BE2C (cell line): ENCODE data around the gene HK1.

Source experiments
- DNase-seq: peaks from one replicate; pipeline ENCODE4 v3.0.0-alpha.2; 2020
- H3K27me3 ChIP-seq: fragments of 250-450 bp; sonication (Bioruptor Pico); 2 replicates; pipeline ENCODE4 v1.5.1; 2020; ENCODE audit warnings: mild to moderate bottlenecking
- H3K36me3 ChIP-seq: fragments of 250-450 bp; sonication (Bioruptor Pico); 2 replicates; pipeline ENCODE4 v1.5.1; 2020; ENCODE audit warnings: mild to moderate bottlenecking
- H3K4me1 ChIP-seq: fragments of 250-450 bp; sonication (Bioruptor Pico); 2 replicates; pipeline ENCODE4 v1.5.1; 2020
- H3K4me3 ChIP-seq: 2 replicates; pipeline ENCODE4 v1.5.1; 2011; ENCODE audit warnings: low read depth, low read length
- H3K9me3 ChIP-seq: fragments of 250-450 bp; sonication (Bioruptor Pico); 2 replicates; pipeline ENCODE4 v1.5.1; 2020
- TF ChIP-seq, protein P1 (sequence below): IDR thresholded peaks from 2 replicates; pipeline ENCODE4 v1.5.1; 2012; ENCODE audit warnings: mild to moderate bottlenecking, low read depth, low read length

The HK1 gene

DNA sequence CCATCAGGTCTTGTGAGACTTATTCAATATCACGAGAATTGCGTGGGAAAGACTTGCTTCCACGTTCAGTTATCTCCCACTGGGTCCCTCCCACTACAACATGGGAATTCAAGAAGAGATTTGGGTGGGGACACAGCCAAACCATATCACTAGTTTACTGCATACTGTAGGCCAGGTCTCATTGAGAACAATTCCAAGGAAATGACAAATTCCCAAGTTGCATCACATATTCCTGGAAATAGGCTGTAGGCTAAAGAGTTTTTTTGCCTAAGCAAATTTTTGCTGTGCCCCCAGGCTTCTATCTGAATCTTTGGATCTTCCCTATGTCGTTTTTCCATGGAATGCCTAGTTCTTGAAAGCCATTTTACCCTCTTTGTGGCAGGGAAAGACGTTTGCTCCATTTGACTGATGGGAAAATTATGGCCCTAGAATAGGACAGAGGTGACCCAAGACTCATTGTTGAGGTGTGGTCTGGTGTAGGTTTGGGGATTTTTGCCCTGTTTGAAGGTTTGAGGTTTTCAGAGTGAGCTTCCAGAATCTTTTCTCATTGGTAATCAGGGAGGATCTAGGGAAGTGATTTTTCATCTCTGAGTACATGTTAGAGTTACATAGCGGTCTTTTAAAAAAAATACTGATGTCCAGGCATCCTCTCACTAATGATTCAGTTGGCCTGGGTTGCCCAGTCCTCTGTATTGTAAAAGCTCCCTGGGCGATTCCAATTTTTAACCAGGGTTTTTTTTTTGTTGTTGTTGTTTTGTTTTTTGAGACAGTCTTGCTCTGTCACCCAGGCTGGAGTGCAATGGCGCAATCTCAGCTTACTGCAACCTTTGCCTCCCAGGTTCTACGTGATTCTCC is 94.1 kb downstream of the HK1 start:
- H3K27me3 ChIP-seq, result no peaks in the 10 kb centered on the region
- no peaks in the 10 kb centered on the region for H3K4me1 ChIP-seq
- TF ChIP-seq, protein P1, sequence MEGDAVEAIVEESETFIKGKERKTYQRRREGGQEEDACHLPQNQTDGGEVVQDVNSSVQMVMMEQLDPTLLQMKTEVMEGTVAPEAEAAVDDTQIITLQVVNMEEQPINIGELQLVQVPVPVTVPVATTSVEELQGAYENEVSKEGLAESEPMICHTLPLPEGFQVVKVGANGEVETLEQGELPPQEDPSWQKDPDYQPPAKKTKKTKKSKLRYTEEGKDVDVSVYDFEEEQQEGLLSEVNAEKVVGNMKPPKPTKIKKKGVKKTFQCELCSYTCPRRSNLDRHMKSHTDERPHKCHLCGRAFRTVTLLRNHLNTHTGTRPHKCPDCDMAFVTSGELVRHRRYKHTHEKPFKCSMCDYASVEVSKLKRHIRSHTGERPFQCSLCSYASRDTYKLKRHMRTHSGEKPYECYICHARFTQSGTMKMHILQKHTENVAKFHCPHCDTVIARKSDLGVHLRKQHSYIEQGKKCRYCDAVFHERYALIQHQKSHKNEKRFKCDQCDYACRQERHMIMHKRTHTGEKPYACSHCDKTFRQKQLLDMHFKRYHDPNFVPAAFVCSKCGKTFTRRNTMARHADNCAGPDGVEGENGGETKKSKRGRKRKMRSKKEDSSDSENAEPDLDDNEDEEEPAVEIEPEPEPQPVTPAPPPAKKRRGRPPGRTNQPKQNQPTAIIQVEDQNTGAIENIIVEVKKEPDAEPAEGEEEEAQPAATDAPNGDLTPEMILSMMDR, result no peak
- H3K4me3 ChIP-seq, result no peak overlapping the region
- peaks cover 69% of the 10 kb centered on the region for H3K36me3 ChIP-seq
- H3K9me3 ChIP-seq, result no peaks in the 10 kb centered on the region
- DNase-seq, result no peak

DNA sequence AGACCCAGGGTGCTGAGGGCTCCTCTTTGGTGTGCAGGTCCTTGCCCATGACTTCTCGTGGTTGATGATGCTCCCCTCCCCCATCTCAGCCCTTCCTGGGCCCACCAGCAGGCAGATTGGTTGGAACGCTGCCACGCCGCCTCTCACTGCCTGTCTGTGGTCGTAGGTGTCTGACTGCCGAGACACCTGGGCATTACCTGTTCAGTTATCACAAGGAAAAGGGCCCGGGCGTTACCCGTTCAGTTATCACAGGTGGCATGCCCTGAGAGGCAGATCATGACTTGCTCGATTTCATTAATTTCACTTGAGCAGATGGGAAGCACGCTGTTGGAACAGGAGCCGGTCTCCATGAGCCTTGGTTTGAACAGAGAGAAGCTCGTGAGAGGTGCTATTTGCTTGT is 95.9 kb downstream of the HK1 start:
- no peak for DNase-seq
- TF ChIP-seq, protein P1, result no peak
- Histone ChIP-seq H3K4me1 (no peaks in the 10 kb centered on the region), H3K4me3 (no peak overlapping the region), H3K27me3 (no peaks in the 10 kb centered on the region), H3K9me3 (no peaks in the 10 kb centered on the region), H3K36me3 (peaks cover 63% of the 10 kb centered on the region)

- DNase-seq, result no peak
- H3K4me3 ChIP-seq, result no peak overlapping the region
- no peaks in the 10 kb centered on the region for H3K9me3 ChIP-seq
- no peaks in the 10 kb centered on the region for H3K4me1 ChIP-seq
- H3K36me3 ChIP-seq, result peaks cover 62% of the 10 kb centered on the region
- no peaks in the 10 kb centered on the region for H3K27me3 ChIP-seq
- TF ChIP-seq, protein P1, result no peak
Observed at GRCh38 chr10:69374931-69375306, 96.6 kb downstream of the HK1 start.

DNA sequence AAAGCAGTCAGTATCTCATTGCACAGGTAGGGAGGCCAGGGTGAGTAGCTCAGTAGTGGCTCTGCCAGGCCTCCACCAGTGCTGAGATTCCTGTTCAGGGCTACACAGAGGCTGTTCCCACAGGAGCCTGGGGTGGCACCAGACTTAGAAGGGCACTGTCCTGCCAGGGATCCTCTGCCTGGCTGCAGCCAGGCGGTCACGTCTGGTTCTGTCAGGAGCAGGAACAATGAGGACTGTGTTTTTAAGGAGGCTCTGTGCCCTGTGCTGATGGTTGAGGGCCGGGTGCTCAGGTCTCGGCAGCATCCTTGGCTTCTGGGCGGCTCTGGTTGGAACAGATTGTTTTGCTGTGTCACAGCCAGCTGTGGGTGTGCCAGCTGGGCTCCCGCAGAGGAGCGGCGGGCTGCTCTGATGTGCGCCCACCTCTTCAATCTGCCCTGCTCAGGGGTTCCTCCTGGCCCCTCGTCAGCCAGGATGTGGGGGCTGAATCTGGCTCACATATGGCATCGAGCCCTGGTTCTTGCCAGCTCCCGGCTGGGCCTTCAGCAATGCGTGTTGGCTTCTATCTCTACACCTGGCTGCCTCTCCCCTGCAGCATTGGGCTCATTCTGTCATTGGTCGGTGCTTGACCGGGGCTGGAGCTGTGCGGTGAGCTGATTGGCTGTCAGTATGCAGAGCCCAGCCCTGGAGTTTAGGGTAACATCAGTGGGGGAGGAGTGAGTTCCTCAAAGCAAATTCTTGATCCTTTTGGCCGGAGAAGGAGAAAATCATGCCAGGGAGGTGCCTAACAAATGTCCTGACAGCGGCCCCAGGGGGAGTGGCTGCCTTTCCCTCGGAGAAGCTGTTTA is 97.2 kb downstream of the HK1 start:
- Histone ChIP-seq H3K9me3 (no peaks in the 10 kb centered on the region), H3K36me3 (peaks cover 63% of the 10 kb centered on the region), H3K4me1 (no peaks in the 10 kb centered on the region), H3K27me3 (no peaks in the 10 kb centered on the region), H3K4me3 (no peak overlapping the region)
- DNase-seq, result no peak
- TF ChIP-seq, protein P1, result no peak

- peaks cover 64% of the 10 kb centered on the region for H3K36me3 ChIP-seq
- TF ChIP-seq, protein P1, result no peak
Observed at GRCh38 chr10:69376662-69377061, 98.4 kb downstream of the HK1 start.

More at GRCh38 chr10:69376662-69377061, 98.4 kb downstream of the HK1 start:
- Histone ChIP-seq H3K27me3 (no peaks in the 10 kb centered on the region), H3K4me1 (no peaks in the 10 kb centered on the region), H3K4me3 (no peak overlapping the region), H3K9me3 (no peaks in the 10 kb centered on the region)
- DNase-seq, result no peak
